Right lobe of liver (tissue), 4 donors: ENCODE measurements around the gene POLR2J2.
"Not testable (repeated sequence)": the region's sequence is repeated elsewhere in the genome, so short reads cannot be mapped to it uniquely, and the experiment has no call there.

Source experiments
- POLR2A ChIP-seq: fragments of 450-650 bp; IDR thresholded peaks from one replicate; pipeline ENCODE4 v1.6.1; 2017; ENCODE audit warnings: antibody characterized with exemption, mild to moderate bottlenecking
- TF ChIP-seq, protein P1 (sequence below), 4 donors: fragments of 200-600 bp in 3 of 4; fragments of 450-650 bp in 1 of 4; IDR thresholded peaks; one replicate each; pipeline versions ENCODE4 v1.5.1 to v1.8.0; 2016 to 2022; ENCODE audit warnings: antibody characterized with exemption in 4 of 4, mild to moderate bottlenecking in 2 of 4
- donor health status: DM: no; HTN: no; CAD: no.
- donor health status: DM: no; HTN: no; CAD: no.
- donor health status: DM: no; HTN: yes; CAD: no.

DNA sequence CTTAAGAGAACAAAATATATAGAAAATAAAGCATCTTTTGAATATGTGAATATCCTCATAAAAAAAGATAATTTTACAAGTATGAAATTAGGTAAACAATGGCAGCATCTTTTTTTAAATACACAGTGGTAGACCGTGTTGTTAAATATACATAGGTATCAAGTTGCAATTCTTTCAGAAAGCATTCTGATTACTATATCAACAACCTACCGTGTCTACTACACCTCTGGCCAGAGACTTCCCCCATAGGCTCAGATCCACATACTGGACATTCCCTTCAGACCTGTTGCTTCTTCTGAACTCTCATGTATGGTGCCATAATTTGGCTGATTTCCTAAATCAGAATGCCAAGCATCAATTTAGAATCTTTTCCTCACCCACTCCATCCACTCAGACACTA is 22.5 kb upstream of the POLR2J2 start:
- TF ChIP-seq, protein P1, sequence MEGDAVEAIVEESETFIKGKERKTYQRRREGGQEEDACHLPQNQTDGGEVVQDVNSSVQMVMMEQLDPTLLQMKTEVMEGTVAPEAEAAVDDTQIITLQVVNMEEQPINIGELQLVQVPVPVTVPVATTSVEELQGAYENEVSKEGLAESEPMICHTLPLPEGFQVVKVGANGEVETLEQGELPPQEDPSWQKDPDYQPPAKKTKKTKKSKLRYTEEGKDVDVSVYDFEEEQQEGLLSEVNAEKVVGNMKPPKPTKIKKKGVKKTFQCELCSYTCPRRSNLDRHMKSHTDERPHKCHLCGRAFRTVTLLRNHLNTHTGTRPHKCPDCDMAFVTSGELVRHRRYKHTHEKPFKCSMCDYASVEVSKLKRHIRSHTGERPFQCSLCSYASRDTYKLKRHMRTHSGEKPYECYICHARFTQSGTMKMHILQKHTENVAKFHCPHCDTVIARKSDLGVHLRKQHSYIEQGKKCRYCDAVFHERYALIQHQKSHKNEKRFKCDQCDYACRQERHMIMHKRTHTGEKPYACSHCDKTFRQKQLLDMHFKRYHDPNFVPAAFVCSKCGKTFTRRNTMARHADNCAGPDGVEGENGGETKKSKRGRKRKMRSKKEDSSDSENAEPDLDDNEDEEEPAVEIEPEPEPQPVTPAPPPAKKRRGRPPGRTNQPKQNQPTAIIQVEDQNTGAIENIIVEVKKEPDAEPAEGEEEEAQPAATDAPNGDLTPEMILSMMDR (IDR thresholded peaks at IDR 0.05): not testable (repeated sequence)
- TF ChIP-seq POLR2A: not testable (repeated sequence)
